ENCODE measurements around the gene DHRSX. TPM values are rescaled to one million over a fixed set of nuclear protein-coding genes. Genes with fewer than 3 reads are reported as not detected.

The DHRSX gene
- total and polyA plus RNA-seq, 2 of the 13 experiments (the other 11 are each of a cell fraction or from before 2014, with no cell fraction given): 15.5 to 24.3 TPM

DNA sequence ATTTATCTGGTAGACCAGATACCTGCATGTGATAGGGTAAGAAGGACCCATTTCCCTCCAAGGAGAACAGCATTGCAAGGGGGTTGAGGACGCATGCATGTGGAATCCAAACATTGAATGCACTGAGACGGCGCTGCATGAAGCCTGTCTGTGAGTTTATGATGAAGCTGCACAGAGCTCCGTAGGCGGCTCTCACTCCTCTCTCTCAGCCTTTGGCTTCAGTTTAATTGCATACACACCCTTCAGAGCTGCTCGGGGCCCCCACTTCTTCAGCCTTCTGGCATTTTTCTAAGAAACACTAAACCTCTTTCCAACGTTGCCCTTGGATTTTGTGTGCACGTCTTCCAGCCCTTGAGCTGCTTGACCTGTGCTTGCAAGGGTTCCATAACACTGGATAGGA is 176.6 kb downstream of the DHRSX start:
- ChIA-PET POLR2A (no interaction called here), CTCF (ENCODE audit: low intra/inter-chr PET ratio, low total read pairs) (no interaction called here)
- BruUV-seq (replicated peaks): no TSS peak
- no peaks in the 10 kb centered on the region for H4K20me1 ChIP-seq (ENCODE audit: insufficient read depth, low read length)
- H3K9me3 ChIP-seq (ENCODE audit: low read length): no peaks in the 10 kb centered on the region
- H3K36me3 ChIP-seq (replicated peaks in 1 of 2; ENCODE audit: control insufficient read depth in 1 of 2, insufficient read depth in 2 of 2, low read length in 2 of 2): no peaks in the 10 kb centered on the region; a peak in 1 of 5 replicates
- H3K27me3 ChIP-seq (ENCODE audit: control insufficient read depth in 1 of 2, insufficient read depth in 2 of 2, low read length in 2 of 2): no peaks in the 10 kb centered on the region; a peak in 1 of 5 replicates
- DNase-seq (ENCODE audit: low spot score) (no peak), ATAC-seq (no peak), FAIRE-seq (no peak)
- H3K9ac ChIP-seq (ENCODE audit: insufficient read depth, low read depth, low read length): no peak overlapping the region
- H3K27ac ChIP-seq (ENCODE audit: extremely low read length, insufficient read depth, low read length): no peak overlapping the region
- in situ Hi-C loops (cut with HindIII; ENCODE audit: extremely low pct_ligation_motif_present, low pct_unique_long_range_greater_than_20kb) (no loop called here), intact Hi-C loops (cut with micrococcal nuclease; ENCODE audit: unreplicated experiment) (loop anchor here (5.0 kb wide), 1 partner anchor 68 kb away; no protein-coding TSS in a partner anchor)
- WGBS (ENCODE audit: low lambda C conversion rate): 93% methylated on average over 8 of the region's 8 CpGs
- no peaks in the 10 kb centered on the region for H3K79me2 ChIP-seq (ENCODE audit: insufficient read depth, low read length)
- peaks cover 50% of the 10 kb centered on the region for H3K4me1 ChIP-seq (ENCODE audit: insufficient read depth, low read length)
- no peak overlapping the region for H2AFZ ChIP-seq (ENCODE audit: low read length)
- TF ChIP-seq TARDBP (CRISPR knock-in tag; IDR thresholded peaks at IDR 0.05) (no peak), ZNF687 (CRISPR knock-in tag; IDR thresholded peaks at IDR 0.05) (no peak), ZNF713 (CRISPR knock-in tag; IDR thresholded peaks at IDR 0.05) (no peak), MYC (CRISPR knock-in tag; IDR thresholded peaks at IDR 0.05; ENCODE audit: borderline replicate concordance) (no peak), ZFP37 (CRISPR knock-in tag; IDR thresholded peaks at IDR 0.05; ENCODE audit: borderline replicate concordance) (no peak), MIXL1 (CRISPR knock-in tag; IDR thresholded peaks at IDR 0.05) (no peak)
- H3K4me3 ChIP-seq (replicated peaks in 1 of 3; ENCODE audit: insufficient read depth in 1 of 3, low read depth in 2 of 3, low read length in 3 of 3): no peak overlapping the region
- H3K4me2 ChIP-seq (ENCODE audit: low read depth, low read length): no peak overlapping the region

Data from HepG2 (cell line).